PFSK-1 (cell line): ENCODE measurements around the gene PLAAT5.

ENCODE experiments used
- FOXP2 ChIP-seq: optimal IDR thresholded peaks from 2 replicates; pipeline ENCODE3; 2011; ENCODE audit warnings: borderline replicate concordance, control low read depth, inconsistent platforms; ENCODE audit not compliant: insufficient read depth; ENCODE audit errors: extremely low read length, extremely low read depth
- POLR2AphosphoS5 ChIP-seq: IDR thresholded peaks from 2 replicates; pipeline ENCODE4 v1.6.1; 2012; ENCODE audit warnings: low read depth, mild to moderate bottlenecking, control low read depth, low read length, moderate library complexity
- REST ChIP-seq, 2 experiments: IDR thresholded peaks; 2 replicates each; pipeline versions ENCODE4 v1.6.1 to v1.8.0; 2011 to 2012; ENCODE audit warnings: low read depth in 2 of 2, low read length in 2 of 2, control low read depth in 1 of 2, inconsistent platforms in 1 of 2, mild to moderate bottlenecking in 1 of 2, moderate library complexity in 1 of 2; ENCODE audit not compliant: insufficient read depth in 1 of 2
- SIN3A ChIP-seq: IDR thresholded peaks from 2 replicates; pipeline ENCODE4 v1.6.1; 2012; ENCODE audit warnings: mild to moderate bottlenecking, low read length, moderate library complexity, borderline replicate concordance; ENCODE audit not compliant: insufficient read depth

Gene PLAAT5

GRCh38 chr11:63417174-63417852 lies 73.7 kb downstream of the PLAAT5 start:
- no peak for TF ChIP-seq SIN3A
- TF ChIP-seq REST (IDR thresholded peaks at IDR 0.05; ENCODE audit: insufficient read depth in 1 of 2, low read depth in 2 of 2, low read length in 2 of 2), result no peak
- TF ChIP-seq FOXP2, result no peak
- no peak for TF ChIP-seq POLR2AphosphoS5
